Sigmoid colon (tissue), 4 donors: Measurements from ENCODE around the gene HSPB2.
A peak's percentile ranks its signal among the peaks of the same experiment; 100 is the strongest.

Experiments
- CTCF ChIP-seq, 4 experiments: fragments of 450-650 bp in 3 of 4; fragments of 200-600 bp in 1 of 4; IDR thresholded peaks; one replicate each; pipeline ENCODE4 v1.5.1; 2016 to 2019; ENCODE audit warnings: antibody characterized with exemption in 4 of 4, mild to moderate bottlenecking in 3 of 4, moderate library complexity in 2 of 4
- EP300 ChIP-seq, 4 donors: sonication (generic); formaldehyde crosslinking; IDR thresholded peaks; one replicate each; pipeline ENCODE4 v1.6.1; 2017; ENCODE audit warnings: antibody characterized with exemption in 4 of 4
- POLR2A ChIP-seq, 2 donors: fragments of 450-650 bp; IDR thresholded peaks; one replicate each; pipeline ENCODE4 v1.6.1; 2016; ENCODE audit warnings: antibody characterized with exemption in 2 of 2, mild to moderate bottlenecking in 2 of 2, moderate library complexity in 2 of 2
- POLR2AphosphoS5 ChIP-seq, 4 donors: sonication (generic); formaldehyde crosslinking; IDR thresholded peaks; one replicate each; pipeline ENCODE4 v1.6.1; 2017; ENCODE audit warnings: antibody characterized with exemption in 4 of 4

- TF ChIP-seq CTCF (IDR thresholded peaks at IDR 0.05): no peak
- TF ChIP-seq POLR2A (IDR thresholded peaks at IDR 0.05): peak; percentile 28 to 68
- peak; percentile 58 to 89 (median 76) for TF ChIP-seq POLR2AphosphoS5 (IDR thresholded peaks at IDR 0.05)
- peak in 1 of 4 donors; percentile 31 for TF ChIP-seq EP300 (IDR thresholded peaks at IDR 0.05)
Measured at GRCh38 chr11:111913997-111914396, 1.5 kb downstream of the HSPB2 start.
